OCI-LY3 (cell line): Measurements from ENCODE around the gene RBL1.

Source experiments
- H2AFZ ChIP-seq: fragments of 200-600, 300-600 bp; shearing (Covaris generic); 2 replicates; pipeline ENCODE4 v1.6.0; 2014; ENCODE audit warnings: antibody characterized with exemption, low read depth, low read length
- H3K27ac ChIP-seq: fragments of 200-600, 300-600 bp; sonication (generic); 2 replicates; pipeline ENCODE4 v1.5.1; 2014; ENCODE audit warnings: mild to moderate bottlenecking, low read length, moderate library complexity, mixed read lengths
- H3K27me3 ChIP-seq: fragments of 200-600, 300-600 bp; sonication (generic); 2 replicates; pipeline ENCODE4 v1.6.1; 2014; ENCODE audit warnings: low read depth, low read length, mixed read lengths
- H3K36me3 ChIP-seq: fragments of 200-600, 300-600 bp; sonication (generic); replicated peaks from 2 replicates; pipeline ENCODE3; 2014; ENCODE audit warnings: low read depth, low read length, mixed read lengths
- H3K4me1 ChIP-seq: fragments of 300-600, 200-600 bp; sonication (generic); 2 replicates; pipeline ENCODE4 v1.6.1; 2014; ENCODE audit warnings: low read length, mixed read lengths
- H3K4me2 ChIP-seq: fragments of 200-600, 300-600 bp; sonication (generic); 2 replicates; pipeline ENCODE4 v1.6.1; 2014; ENCODE audit warnings: low read length, mixed read lengths
- H3K4me3 ChIP-seq: fragments of 300-600, 200-600 bp; sonication (generic); 2 replicates; pipeline ENCODE4 v1.5.1; 2014; ENCODE audit warnings: antibody characterized with exemption, mild to moderate bottlenecking, low read length, moderate library complexity
- H3K79me2 ChIP-seq: fragments of 300-600, 200-600 bp; shearing (Covaris generic); 2 replicates; pipeline ENCODE4 v1.6.1; 2014; ENCODE audit warnings: mild to moderate bottlenecking, low read length, mixed read lengths
- H3K9ac ChIP-seq: fragments of 300-600, 200-600 bp; shearing (Covaris generic); 2 replicates; pipeline ENCODE4 v1.6.0; 2014; ENCODE audit warnings: mild to moderate bottlenecking, low read length, moderate library complexity
- H3K9me3 ChIP-seq: fragments of 200-600, 300-600 bp; shearing (Covaris generic); 2 replicates; pipeline ENCODE4 v1.6.1; 2014; ENCODE audit warnings: low read length, mixed read lengths; ENCODE audit not compliant: insufficient read depth
- H4K20me1 ChIP-seq: fragments of 200-600, 300-600 bp; sonication (generic); 2 replicates; pipeline ENCODE4 v1.6.1; 2016; ENCODE audit warnings: low read length, mixed read lengths; ENCODE audit not compliant: insufficient read depth
- EZH2phosphoT487 ChIP-seq: fragments of 200-600 bp; shearing (Covaris generic); IDR thresholded peaks from 2 replicates; pipeline ENCODE4 v1.6.1; 2018; ENCODE audit warnings: antibody characterized with exemption, mixed run types, low read depth
- TF ChIP-seq, protein P1 (sequence below): fragments of 200-600, 300-600 bp; sonication (generic); IDR thresholded peaks from 2 replicates; pipeline ENCODE4 v1.5.1; 2014; ENCODE audit warnings: antibody characterized with exemption, low read length, low read depth

The RBL1 gene

DNA sequence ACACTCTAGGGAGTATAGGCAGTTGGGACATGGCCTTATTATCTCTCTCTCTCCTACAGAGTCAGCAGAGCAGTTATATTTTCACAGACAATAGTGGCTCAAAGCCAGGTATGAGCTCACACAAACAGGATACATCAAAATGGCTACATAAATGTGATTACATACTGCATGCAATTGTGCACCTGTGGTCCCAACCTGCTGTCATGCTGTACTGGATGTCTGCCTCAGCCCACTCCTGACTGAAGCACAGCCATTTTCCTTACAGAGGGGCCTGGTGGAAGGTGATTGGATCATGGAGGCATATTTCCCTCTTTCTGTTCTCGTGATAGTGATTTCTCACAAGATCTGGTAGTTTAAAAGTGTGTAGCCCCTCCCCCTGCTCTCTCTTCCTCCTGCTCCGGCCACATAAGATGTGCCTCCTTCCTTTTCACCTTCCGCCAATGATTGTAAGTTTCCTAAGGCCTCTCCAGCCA, 107.3 kb downstream of the RBL1 start:
- Histone ChIP-seq H3K79me2 (no peaks in the 10 kb centered on the region), H3K27me3 (no peaks in the 10 kb centered on the region), H3K27ac (no peak overlapping the region), H4K20me1 (no peaks in the 10 kb centered on the region), H3K9ac (no peak overlapping the region), H3K4me1 (peaks cover 10% of the 10 kb centered on the region), H2AFZ (no peak overlapping the region), H3K9me3 (no peaks in the 10 kb centered on the region), H3K4me2 (peak overlapping the region; percentile 40), H3K36me3 (peaks cover 7% of the 10 kb centered on the region), H3K4me3 (no peak overlapping the region)
- no peak for TF ChIP-seq EZH2phosphoT487
- TF ChIP-seq, protein P1, sequence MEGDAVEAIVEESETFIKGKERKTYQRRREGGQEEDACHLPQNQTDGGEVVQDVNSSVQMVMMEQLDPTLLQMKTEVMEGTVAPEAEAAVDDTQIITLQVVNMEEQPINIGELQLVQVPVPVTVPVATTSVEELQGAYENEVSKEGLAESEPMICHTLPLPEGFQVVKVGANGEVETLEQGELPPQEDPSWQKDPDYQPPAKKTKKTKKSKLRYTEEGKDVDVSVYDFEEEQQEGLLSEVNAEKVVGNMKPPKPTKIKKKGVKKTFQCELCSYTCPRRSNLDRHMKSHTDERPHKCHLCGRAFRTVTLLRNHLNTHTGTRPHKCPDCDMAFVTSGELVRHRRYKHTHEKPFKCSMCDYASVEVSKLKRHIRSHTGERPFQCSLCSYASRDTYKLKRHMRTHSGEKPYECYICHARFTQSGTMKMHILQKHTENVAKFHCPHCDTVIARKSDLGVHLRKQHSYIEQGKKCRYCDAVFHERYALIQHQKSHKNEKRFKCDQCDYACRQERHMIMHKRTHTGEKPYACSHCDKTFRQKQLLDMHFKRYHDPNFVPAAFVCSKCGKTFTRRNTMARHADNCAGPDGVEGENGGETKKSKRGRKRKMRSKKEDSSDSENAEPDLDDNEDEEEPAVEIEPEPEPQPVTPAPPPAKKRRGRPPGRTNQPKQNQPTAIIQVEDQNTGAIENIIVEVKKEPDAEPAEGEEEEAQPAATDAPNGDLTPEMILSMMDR, result no peak

DNA sequence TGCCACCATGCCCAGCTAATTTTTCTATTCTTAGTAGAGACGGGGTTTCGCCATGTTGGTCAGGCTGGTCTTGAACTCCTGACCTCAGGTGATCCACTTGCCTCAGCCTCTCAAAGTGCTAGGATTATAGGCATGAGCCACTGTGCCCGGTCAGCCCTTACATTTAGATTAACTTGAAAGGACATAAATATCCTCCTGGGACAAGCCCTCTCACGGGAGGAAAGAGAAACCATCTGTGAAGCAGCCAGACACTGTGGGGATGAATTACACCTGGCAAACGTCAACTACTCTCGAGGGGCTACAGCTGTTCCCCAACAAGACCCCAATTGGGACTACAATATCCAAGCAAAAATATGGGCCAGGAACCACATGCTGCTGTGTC, 111.5 kb downstream of the RBL1 start:
- Histone ChIP-seq H3K9me3 (no peaks in the 10 kb centered on the region), H3K4me2 (no peak overlapping the region), H3K27ac (no peak overlapping the region), H3K4me1 (peaks cover 10% of the 10 kb centered on the region), H3K36me3 (no peaks in the 10 kb centered on the region), H3K9ac (no peak overlapping the region), H4K20me1 (no peaks in the 10 kb centered on the region), H3K4me3 (no peak overlapping the region), H3K79me2 (no peaks in the 10 kb centered on the region), H3K27me3 (no peaks in the 10 kb centered on the region), H2AFZ (no peak overlapping the region)
- TF ChIP-seq, protein P1, result no peak
- TF ChIP-seq EZH2phosphoT487, result no peak

DNA sequence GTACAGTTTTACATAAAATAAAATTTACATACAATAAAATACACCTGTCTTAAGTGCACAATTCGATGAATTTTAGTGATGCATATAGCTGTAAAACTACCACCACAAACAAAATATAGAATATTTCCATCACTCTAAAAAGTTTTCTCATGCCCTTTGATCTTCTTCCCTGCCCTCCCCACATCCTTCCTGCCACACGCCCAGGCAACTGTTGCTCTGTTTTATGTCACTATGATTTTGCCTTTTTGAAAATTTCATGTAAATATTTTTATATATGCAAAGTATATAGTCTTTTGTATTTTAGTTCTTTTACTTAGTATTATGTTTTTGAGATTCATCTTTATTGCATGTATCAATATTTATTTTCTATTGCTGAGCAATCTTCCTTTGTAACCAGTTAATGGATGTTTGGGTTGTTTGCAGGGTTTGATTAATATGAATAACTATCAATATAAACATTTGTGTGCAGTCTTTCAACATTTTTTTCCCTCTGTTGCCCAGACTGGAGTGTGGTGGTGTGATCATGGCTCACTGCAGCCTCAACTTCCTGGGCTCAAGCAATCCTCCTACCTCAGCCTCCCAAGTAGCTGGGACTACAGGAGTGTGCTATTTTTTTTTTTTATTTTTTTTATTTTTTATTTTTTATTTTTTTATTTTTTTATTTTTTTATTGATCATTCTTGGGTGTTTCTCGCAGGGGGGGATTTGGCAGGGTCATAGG, 120.5 kb downstream of the RBL1 start:
- Histone ChIP-seq H3K27me3 (no peaks in the 10 kb centered on the region), H4K20me1 (no peaks in the 10 kb centered on the region), H3K4me3 (no peak overlapping the region), H3K4me2 (no peak overlapping the region), H3K9me3 (no peaks in the 10 kb centered on the region), H3K36me3 (no peaks in the 10 kb centered on the region), H3K79me2 (no peaks in the 10 kb centered on the region), H3K4me1 (no peaks in the 10 kb centered on the region), H2AFZ (no peak overlapping the region), H3K27ac (no peak overlapping the region), H3K9ac (no peak overlapping the region)
- no peak for TF ChIP-seq EZH2phosphoT487
- TF ChIP-seq, protein P1, result no peak

DNA sequence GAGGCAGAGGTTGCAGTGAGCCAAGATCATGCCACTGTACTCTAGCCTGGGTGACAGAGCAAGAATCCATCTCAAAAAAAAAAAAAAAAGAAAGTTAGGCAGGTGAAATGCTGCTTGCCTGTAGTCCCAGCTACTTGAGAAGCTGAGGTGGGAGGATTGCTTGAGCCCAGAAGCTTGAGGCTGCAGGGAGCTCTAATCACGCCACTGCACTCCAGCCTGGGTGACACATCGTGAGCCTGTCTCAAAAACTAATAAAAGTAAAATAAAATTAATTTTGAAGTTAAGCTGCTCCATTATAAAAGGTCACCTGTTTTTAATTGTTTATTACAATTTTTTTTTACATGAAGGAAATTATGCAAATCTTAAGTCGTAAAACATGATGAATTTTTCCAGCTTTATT, 121.1 kb downstream of the RBL1 start:
- Histone ChIP-seq H3K79me2 (no peaks in the 10 kb centered on the region), H2AFZ (no peak overlapping the region), H3K4me2 (no peak overlapping the region), H3K9ac (no peak overlapping the region), H3K36me3 (no peaks in the 10 kb centered on the region), H3K4me3 (no peak overlapping the region), H4K20me1 (no peaks in the 10 kb centered on the region), H3K27me3 (no peaks in the 10 kb centered on the region), H3K9me3 (no peaks in the 10 kb centered on the region), H3K4me1 (no peaks in the 10 kb centered on the region), H3K27ac (no peak overlapping the region)
- TF ChIP-seq, protein P1, result no peak
- TF ChIP-seq EZH2phosphoT487, result no peak
